Small intestine (tissue), 7 donors: ENCODE measurements around the gene FARS2. TPM values are rescaled to one million over a fixed set of nuclear protein-coding genes. Genes with fewer than 3 reads are reported as not detected.

Experiments used
- DNase-seq, 2 donors: peaks; one replicate each; pipeline versions ENCODE4 v3.0.0 to v3.0.0-alpha.2; 2013
- FAIRE-seq: peaks from 2 replicates; lab custom pipeline; 2012; peaks lifted over from hg19 to GRCh38; lab: Jason Lieb, UNC
- H3K27ac ChIP-seq, 3 donors: one replicate each; pipeline ENCODE4 v1.5.1; 2013; ENCODE audit warnings: low read length in 2 of 3, mild to moderate bottlenecking in 2 of 3, control low read depth in 1 of 3, inconsistent platforms in 1 of 3, low read depth in 1 of 3, moderate library complexity in 1 of 3
- H3K27me3 ChIP-seq, 3 donors: one replicate each; pipeline ENCODE4 v1.6.1; 2013; ENCODE audit warnings: low read length in 3 of 3, inconsistent platforms in 1 of 3; ENCODE audit not compliant: control insufficient read depth in 3 of 3, insufficient read depth in 3 of 3
- H3K36me3 ChIP-seq, 3 donors: one replicate each; pipeline ENCODE4 v1.6.1; 2013; ENCODE audit warnings: low read length in 3 of 3, inconsistent platforms in 1 of 3, low read depth in 1 of 3, mild to moderate bottlenecking in 1 of 3, moderate library complexity in 1 of 3; ENCODE audit not compliant: control insufficient read depth in 3 of 3, insufficient read depth in 2 of 3
- H3K4me1 ChIP-seq, 3 donors: one replicate each; pipeline ENCODE4 v1.6.1; 2013; ENCODE audit warnings: low read length in 2 of 3, inconsistent platforms in 1 of 3, low read depth in 1 of 3, mild to moderate bottlenecking in 1 of 3, moderate library complexity in 1 of 3; ENCODE audit not compliant: control insufficient read depth in 3 of 3, insufficient read depth in 2 of 3
- H3K4me3 ChIP-seq, 3 donors: one replicate each; pipeline ENCODE4 v1.5.1; 2013; ENCODE audit warnings: low read length in 3 of 3, control low read depth in 1 of 3, inconsistent platforms in 1 of 3, low read depth in 1 of 3, mild to moderate bottlenecking in 1 of 3, moderate library complexity in 1 of 3
- H3K9me3 ChIP-seq, 2 donors: one replicate each; pipeline ENCODE4 v1.6.1; 2013; ENCODE audit warnings: low read depth in 1 of 2, low read length in 1 of 2; ENCODE audit not compliant: control insufficient read depth in 2 of 2, insufficient read depth in 1 of 2
- WGBS, 3 donors: extraction: QIAGEN DNeasy Blood & Tissue Kit; methylation state at CpG; one replicate each; pipeline ENCODE4 v1.1.7; 2013; 5-methylcytosine and 5-hydroxymethylcytosine counted together
- polyA plus RNA-seq, 4 donors: library from polyadenylated mRNA; stranded (reverse) in 3 of 4; unstranded in 1 of 4; fragments of 200-250 nt in 3 of 4; fragments of 120-200 nt in 1 of 4; gene quantifications; one replicate each; pipeline versions ENCODE4 v1.2.1 to v1.2.3, GENCODE V29; 2013
- donor health status: healthy with polysubstance abuse.
- donor health status: control.
- donor health status: control.
- donor health status: Bipolar disorder and iron deficiency.
- donor health status: healthy.

The FARS2 gene
- polyA plus RNA-seq, 4 donors, result 6.0 to 16.6 (median 11.8) TPM

- Histone ChIP-seq H3K9me3 (no peaks in the 10 kb centered on the region), H3K4me1 (no peaks in the 10 kb centered on the region), H3K4me3 (no peak overlapping the region), H3K36me3 (peaks cover 0 to 3% (median 0%) of the 10 kb centered on the region in 3 donors), H3K27me3 (no peaks in the 10 kb centered on the region), H3K27ac (no peak overlapping the region)
- FAIRE-seq, result no peak
- 92 to 98% (median 92%) methylated on average over 3 of the region's 3 CpGs for WGBS, 3 donors
- no peak for DNase-seq
These were observed 12.9 kb downstream of the FARS2 start for GRCh38 chr6:5274231-5274630.

GRCh38 chr6:5275497-5275896, 14.2 kb downstream of the FARS2 start:
- 84 to 95% (median 88%) methylated on average over 2 of the region's 2 CpGs for WGBS, 3 donors
- no peak for FAIRE-seq

GRCh38 chr6:5276581-5276980, 15.3 kb downstream of the FARS2 start:
- FAIRE-seq (no peak), DNase-seq (no peak)
- no peaks in the 10 kb centered on the region for H3K4me1 ChIP-seq
- WGBS, 3 donors, result 87 to 93% (median 88%) methylated on average over 2 of the region's 2 CpGs
- peaks cover 0 to 3% (median 0%) of the 10 kb centered on the region in 3 donors for H3K36me3 ChIP-seq
- no peak overlapping the region for H3K27ac ChIP-seq
- no peak overlapping the region for H3K4me3 ChIP-seq
- H3K9me3 ChIP-seq, result peaks cover 0 to 3% of the 10 kb centered on the region in 2 donors
- H3K27me3 ChIP-seq, result no peaks in the 10 kb centered on the region

More at GRCh38 chr6:5275497-5275896, 14.2 kb downstream of the FARS2 start:
- H3K27me3 ChIP-seq, result no peaks in the 10 kb centered on the region
- H3K27ac ChIP-seq, result no peak overlapping the region
- no peaks in the 10 kb centered on the region for H3K4me1 ChIP-seq
- peaks cover 0 to 3% (median 0%) of the 10 kb centered on the region in 3 donors for H3K36me3 ChIP-seq
- peaks cover 0 to 3% of the 10 kb centered on the region in 2 donors for H3K9me3 ChIP-seq
- H3K4me3 ChIP-seq, result no peak overlapping the region
- DNase-seq, result no peak

- no peak overlapping the region for H3K27ac ChIP-seq
- no peaks in the 10 kb centered on the region for H3K4me1 ChIP-seq
- no peaks in the 10 kb centered on the region for H3K27me3 ChIP-seq
- peaks cover 0 to 3% (median 0%) of the 10 kb centered on the region in 3 donors for H3K36me3 ChIP-seq
- no peak for FAIRE-seq
- DNase-seq, result no peak
- H3K9me3 ChIP-seq, result peaks cover 0 to 3% of the 10 kb centered on the region in 2 donors
- no peak overlapping the region for H3K4me3 ChIP-seq
- 88 to 97% (median 93%) methylated on average over 3 of the region's 3 CpGs for WGBS, 3 donors
These were observed 16.3 kb downstream of the FARS2 start for GRCh38 chr6:5277589-5277988.

GRCh38 chr6:5278047-5278446, 16.7 kb downstream of the FARS2 start:
- no peak for FAIRE-seq

GRCh38 chr6:5278565-5279120, 17.3 kb downstream of the FARS2 start:
- WGBS, 3 donors, result 84 to 94% (median 93%) methylated on average over 3 of the region's 3 CpGs
- peaks cover 0 to 3% (median 0%) of the 10 kb centered on the region in 3 donors for H3K36me3 ChIP-seq
- no peaks in the 10 kb centered on the region for H3K27me3 ChIP-seq
- no peak overlapping the region for H3K4me3 ChIP-seq
- H3K27ac ChIP-seq, result no peak overlapping the region
- FAIRE-seq (no peak), DNase-seq (no peak)
- no peaks in the 10 kb centered on the region for H3K4me1 ChIP-seq
- H3K9me3 ChIP-seq, result peaks cover 0 to 3% of the 10 kb centered on the region in 2 donors

More at GRCh38 chr6:5278047-5278446, 16.7 kb downstream of the FARS2 start:
- 82 to 88% (median 83%) methylated on average over 5 of the region's 5 CpGs for WGBS, 3 donors
- H3K27ac ChIP-seq, result no peak overlapping the region
- no peaks in the 10 kb centered on the region for H3K4me1 ChIP-seq
- no peak overlapping the region for H3K4me3 ChIP-seq
- peaks cover 0 to 3% (median 0%) of the 10 kb centered on the region in 3 donors for H3K36me3 ChIP-seq
- DNase-seq, result no peak
- peaks cover 0 to 3% of the 10 kb centered on the region in 2 donors for H3K9me3 ChIP-seq
- H3K27me3 ChIP-seq, result no peaks in the 10 kb centered on the region

- DNase-seq, result no peak
- Histone ChIP-seq H3K9me3 (peaks cover 0 to 3% of the 10 kb centered on the region in 2 donors), H3K27ac (no peak overlapping the region), H3K36me3 (peaks cover 0 to 6% (median 0%) of the 10 kb centered on the region in 3 donors), H3K4me3 (no peak overlapping the region), H3K4me1 (no peaks in the 10 kb centered on the region), H3K27me3 (no peaks in the 10 kb centered on the region)
- WGBS, 3 donors, result 87 to 98% (median 93%) methylated on average over 2 of the region's 2 CpGs
- no peak for FAIRE-seq
These were observed 18.6 kb downstream of the FARS2 start for GRCh38 chr6:5279891-5280338.

- no peak overlapping the region for H3K27ac ChIP-seq
- FAIRE-seq, result peak; percentile 19
- peaks cover 0 to 3% of the 10 kb centered on the region in 2 donors for H3K9me3 ChIP-seq
- no peaks in the 10 kb centered on the region for H3K4me1 ChIP-seq
- no peak for DNase-seq
- H3K27me3 ChIP-seq, result no peaks in the 10 kb centered on the region
- 67 to 88% (median 67%) methylated on average over 2 of the region's 2 CpGs for WGBS, 3 donors
- H3K4me3 ChIP-seq, result no peak overlapping the region
- H3K36me3 ChIP-seq, result peaks cover 0 to 6% (median 0%) of the 10 kb centered on the region in 3 donors
These were observed 19.6 kb downstream of the FARS2 start for GRCh38 chr6:5280920-5281319.
